Heart left ventricle (tissue), 16 donors: ENCODE data around the gene LCE7A. TPM values are rescaled to one million over a fixed set of nuclear protein-coding genes. Genes with fewer than 3 reads are reported as not detected.

Experiments used
- ATAC-seq, 4 donors: fragments of 200-7000 bp; cut with Tn5 transposase; one replicate each; pipeline ENCODE4 v1.9.1; 2020 to 2022; ENCODE audit warnings: moderate library complexity in 4 of 4, mild to moderate bottlenecking in 3 of 4, moderate number of reproducible peaks in 1 of 4
- DNase-seq, 5 donors: peaks; one replicate each; pipeline ENCODE4 v3.0.0-alpha.2; 2020
- H3K27ac ChIP-seq, 12 donors: fragments of 200-600 bp; sonication (generic) in 4 of 12; one replicate each; pipeline versions ENCODE4 v1.5.0 to v1.8.0; 2016 to 2022; ENCODE audit warnings: mild to moderate bottlenecking in 2 of 12
- H3K27me3 ChIP-seq, 9 donors: fragments of 200-600 bp; sonication (generic) in 2 of 9; one replicate each; pipeline versions ENCODE4 v1.5.1 to v1.8.0; 2016 to 2022; ENCODE audit warnings: mild to moderate bottlenecking in 3 of 9
- H3K36me3 ChIP-seq, 9 donors: fragments of 200-600 bp; sonication (generic) in 2 of 9; one replicate each; pipeline versions ENCODE4 v1.5.0 to v1.8.0; 2018 to 2022; ENCODE audit warnings: mild to moderate bottlenecking in 2 of 9
- H3K4me1 ChIP-seq, 12 donors: fragments of 200-600 bp; sonication (generic) in 4 of 12; one replicate each; pipeline versions ENCODE4 v1.5.0 to v1.8.0; 2016 to 2022; ENCODE audit warnings: mild to moderate bottlenecking in 3 of 12
- H3K4me3 ChIP-seq, 12 donors: fragments of 200-600 bp; sonication (generic) in 4 of 12; one replicate each; pipeline versions ENCODE4 v1.5.0 to v1.8.0; 2017 to 2022; ENCODE audit warnings: mild to moderate bottlenecking in 9 of 12, moderate library complexity in 4 of 12
- H3K9me3 ChIP-seq, 12 donors: fragments of 200-600 bp; sonication (generic) in 4 of 12; one replicate each; pipeline versions ENCODE4 v1.5.0 to v1.8.0; 2016 to 2022; ENCODE audit warnings: mild to moderate bottlenecking in 1 of 12
- CTCF ChIP-seq, 12 donors: fragments of 200-600 bp; sonication (generic) in 4 of 12; IDR thresholded peaks; one replicate each; pipeline versions ENCODE4 v1.5.0 to v1.8.0; 2018 to 2022; ENCODE audit warnings: antibody characterized with exemption in 12 of 12, mild to moderate bottlenecking in 5 of 12
- POLR2A ChIP-seq, 2 donors: fragments of 450-650 bp; IDR thresholded peaks; one replicate each; pipeline ENCODE4 v1.6.1; 2017; ENCODE audit warnings: antibody characterized with exemption in 2 of 2, mild to moderate bottlenecking in 2 of 2, moderate library complexity in 2 of 2
- WGBS, 4 donors: extraction: QIAGEN DNeasy Blood & Tissue Kit in 2 of 4; methylation state at CpG; one replicate each; pipeline versions ENCODE4 v1.1.5 to v1.1.7; 2013 to 2018; 5-methylcytosine and 5-hydroxymethylcytosine counted together
- intact Hi-C, 10 donors: fragments of 100-400 bp; cut with DNase I; formaldehyde crosslinking; loops; one replicate each; pipeline versions ENCODE4 v1.11.1 to v1.14.2; 2022
- polyA plus RNA-seq, 2 donors: library from polyadenylated mRNA; stranded (reverse); fragments of 200-250 nt; gene quantifications; one replicate each; pipeline ENCODE4 v1.2.3, GENCODE V29; 2013
- total RNA-seq, 9 donors: library from RNA; depleted of rRNA in 2 of 9; stranded (reverse); fragments of >200 nt in 2 of 9; fragmentation: NEBNext Ultra II Directional in 3 of 9; extraction: Animal tissue kit (Norgen Biotek cat#: 25700) in 3 of 9; gene quantifications; one replicate each; pipeline versions ENCODE4 v1.1.0 to v1.2.4, GENCODE V29; 2016 to 2023
- donor health status: ischemic (EF 13 %, LVEDD 7.1; RV severe dilation, severe dysfunction).
- donor health status: healthy with polysubstance abuse.
- donor health status: DM: no; HTN: yes; CAD: no.
- donor health status: DM: no; HTN: no; CAD: no.
- donor health status: ischemic (EF 25% LVEDD 6.9; RV normal size, moderate dysfunction).
- donor health status: ischemic (EF 25% LVEDD 5.7; RV mildly dilated, moderate dysfunction).
- donor health status: healthy.
- donor health status: DM: yes; HTN: yes; CAD: no.
- donor health status: ischemic (EF 35%, LVEDD 5.7; RV mildly dilated, moderate dysfunction).
- donor health status: nonischemic (EF 11% LVEDD 7.7; RV severe dilation, severe dysfunction).
- donor health status: DM: yes; HTN: yes; CAD: no.
- donor health status: PGD.
- donor health status: ischemic (EF 29% LVEDD 5.4; RV normal size, mild dysfunction).
- donor health status: nonischemic (EF 23%, LVEDD 6.1; RV moderate dilation, normal function).

LCE7A gene
- total and polyA plus RNA-seq, 11 donors = not detected

GRCh38 chr1:152842556-152842955 lies 17.2 kb upstream of the LCE7A start, which contains the start of gene LCE6A:
TSS of gene LCE6A (plus strand) at chr1:152842856. CDS start at chr1:152843521, 665 bp downstream.
- Histone ChIP-seq H3K4me3 (no peak within 1 kb of the TSS), H3K9me3 (no peaks in the 10 kb centered on the region), H3K4me1 (no peaks in the 10 kb centered on the region), H3K36me3 (no peaks in the 10 kb centered on the region), H3K27me3 (peaks cover 0 to 4% (median 0%) of the 10 kb centered on the region in 9 donors), H3K27ac (no peak within 1 kb of the TSS)
- ATAC-seq = no peak
- DNase-seq = no peak
- TF ChIP-seq POLR2A (IDR thresholded peaks at IDR 0.05) (no peak), CTCF (IDR thresholded peaks at IDR 0.05) (no peak)
- intact Hi-C loops = no loop called here
- WGBS, 4 donors = 67 to 85% (median 75%) methylated on average over 2 to 3 of the region's 3 CpGs

- no peak overlapping the region for H3K4me3 ChIP-seq
- no peaks in the 10 kb centered on the region for H3K9me3 ChIP-seq
- no peak overlapping the region for H3K27ac ChIP-seq
- DNase-seq (no peak), ATAC-seq (no peak)
- H3K36me3 ChIP-seq = no peaks in the 10 kb centered on the region
- 29 to 39% (median 34%) methylated on average over 2 of the region's 2 CpGs for WGBS, 4 donors
- peaks cover 0 to 10% (median 0%) of the 10 kb centered on the region in 9 donors for H3K27me3 ChIP-seq
- H3K4me1 ChIP-seq = no peaks in the 10 kb centered on the region
- intact Hi-C loops = no loop called here
- no peak for TF ChIP-seq CTCF (IDR thresholded peaks at IDR 0.05)
- no peak for TF ChIP-seq POLR2A (IDR thresholded peaks at IDR 0.05)
Observed at GRCh38 chr1:152855661-152856060, 4.1 kb upstream of the LCE7A start.

- H3K36me3 ChIP-seq = no peaks in the 10 kb centered on the region
- no peak for ATAC-seq
- no peak for TF ChIP-seq CTCF (IDR thresholded peaks at IDR 0.05)
- TF ChIP-seq POLR2A (IDR thresholded peaks at IDR 0.05) = no peak
- DNase-seq = no peak
- no peaks in the 10 kb centered on the region for H3K9me3 ChIP-seq
- H3K4me1 ChIP-seq = no peaks in the 10 kb centered on the region
- H3K27ac ChIP-seq = no peak overlapping the region
- intact Hi-C loops = no loop called here
- H3K27me3 ChIP-seq = peaks cover 0 to 10% (median 0%) of the 10 kb centered on the region in 9 donors
- H3K4me3 ChIP-seq = no peak overlapping the region
- WGBS, 4 donors = 40 to 56% (median 49%) methylated on average over 1 of the region's 1 CpG
Observed at GRCh38 chr1:152858062-152858461, 1.7 kb upstream of the LCE7A start.

GRCh38 chr1:152860129-152860528 lies 333 bp downstream of the LCE7A start:
- TF ChIP-seq POLR2A (IDR thresholded peaks at IDR 0.05) (no peak), CTCF (IDR thresholded peaks at IDR 0.05) (no peak)
- DNase-seq (no peak), ATAC-seq (no peak)
- H3K4me3 ChIP-seq = no peak overlapping the region
- no peaks in the 10 kb centered on the region for H3K4me1 ChIP-seq
- peaks cover 0 to 10% (median 0%) of the 10 kb centered on the region in 9 donors for H3K27me3 ChIP-seq
- 51 to 64% (median 62%) methylated on average over 3 of the region's 3 CpGs for WGBS, 4 donors
- intact Hi-C loops = no loop called here
- no peak overlapping the region for H3K27ac ChIP-seq
- H3K36me3 ChIP-seq = no peaks in the 10 kb centered on the region
- no peaks in the 10 kb centered on the region for H3K9me3 ChIP-seq
